Neural progenitor cell (in vitro differentiated cells): ENCODE data around the gene BDH1.

ENCODE experiments used
- EZH2 ChIP-seq: fragments of 200-600 bp; sonication (generic); IDR thresholded peaks from 2 replicates; pipeline ENCODE4 v1.6.1; 2017; ENCODE audit warnings: antibody characterized with exemption, mild to moderate bottlenecking, moderate library complexity
- TF ChIP-seq, protein P1 (sequence below): fragments of 200-600 bp; sonication (generic); IDR thresholded peaks from 2 replicates; pipeline ENCODE4 v1.5.1; 2017; ENCODE audit warnings: antibody characterized with exemption, mild to moderate bottlenecking

DNA sequence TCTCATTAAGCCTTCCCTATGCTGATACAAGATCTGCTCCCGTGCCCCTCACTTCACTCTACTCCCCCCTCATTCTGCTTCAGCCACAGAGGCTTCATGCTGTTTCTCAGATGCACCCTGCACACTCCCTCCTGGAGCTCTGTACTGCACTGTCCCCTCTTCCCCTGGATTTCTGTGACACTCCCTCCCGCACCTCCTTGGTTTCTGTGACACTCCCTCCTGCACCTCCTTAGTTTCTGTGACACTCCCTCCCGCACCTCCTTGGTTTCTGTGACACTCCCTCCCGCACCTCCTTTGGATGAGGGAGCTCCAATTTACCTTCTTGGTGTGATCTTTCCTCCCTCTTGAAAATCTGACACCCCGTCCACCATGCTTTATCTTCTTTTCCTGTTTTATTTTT lies 28.2 kb downstream of the BDH1 start:
- TF ChIP-seq, protein P1, sequence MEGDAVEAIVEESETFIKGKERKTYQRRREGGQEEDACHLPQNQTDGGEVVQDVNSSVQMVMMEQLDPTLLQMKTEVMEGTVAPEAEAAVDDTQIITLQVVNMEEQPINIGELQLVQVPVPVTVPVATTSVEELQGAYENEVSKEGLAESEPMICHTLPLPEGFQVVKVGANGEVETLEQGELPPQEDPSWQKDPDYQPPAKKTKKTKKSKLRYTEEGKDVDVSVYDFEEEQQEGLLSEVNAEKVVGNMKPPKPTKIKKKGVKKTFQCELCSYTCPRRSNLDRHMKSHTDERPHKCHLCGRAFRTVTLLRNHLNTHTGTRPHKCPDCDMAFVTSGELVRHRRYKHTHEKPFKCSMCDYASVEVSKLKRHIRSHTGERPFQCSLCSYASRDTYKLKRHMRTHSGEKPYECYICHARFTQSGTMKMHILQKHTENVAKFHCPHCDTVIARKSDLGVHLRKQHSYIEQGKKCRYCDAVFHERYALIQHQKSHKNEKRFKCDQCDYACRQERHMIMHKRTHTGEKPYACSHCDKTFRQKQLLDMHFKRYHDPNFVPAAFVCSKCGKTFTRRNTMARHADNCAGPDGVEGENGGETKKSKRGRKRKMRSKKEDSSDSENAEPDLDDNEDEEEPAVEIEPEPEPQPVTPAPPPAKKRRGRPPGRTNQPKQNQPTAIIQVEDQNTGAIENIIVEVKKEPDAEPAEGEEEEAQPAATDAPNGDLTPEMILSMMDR = no peak
- TF ChIP-seq EZH2 = no peak
